Heart right ventricle (tissue), 16 donors: ENCODE data around the gene CEACAM1. TPM values are rescaled to one million over a fixed set of nuclear protein-coding genes. Genes with fewer than 3 reads are reported as not detected.
A peak's percentile ranks its signal among the peaks of the same experiment; 100 is the strongest.

Source experiments
- ATAC-seq, 8 donors: fragments of 200-7000 bp; cut with Tn5 transposase; one replicate each; pipeline ENCODE4 v1.9.1; 2020; ENCODE audit warnings: mild to moderate bottlenecking in 8 of 8, moderate library complexity in 8 of 8, moderate number of reproducible peaks in 1 of 8
- DNase-seq, 2 donors: peaks; one replicate each; pipeline ENCODE4 v3.0.0-alpha.2; 2020
- H3K27ac ChIP-seq, 10 donors: fragments of 200-600 bp; sonication (generic) in 2 of 10; one replicate each; pipeline versions ENCODE4 v1.5.0 to v1.8.0; 2020 to 2022; ENCODE audit warnings: mild to moderate bottlenecking in 3 of 10
- H3K27me3 ChIP-seq, 7 donors: fragments of 200-600 bp; one replicate each; pipeline ENCODE4 v1.8.0; 2021 to 2022; ENCODE audit warnings: mild to moderate bottlenecking in 2 of 7
- H3K36me3 ChIP-seq, 9 donors: fragments of 200-600 bp; sonication (generic) in 1 of 9; one replicate each; pipeline versions ENCODE4 v1.5.0 to v1.8.0; 2020 to 2022; ENCODE audit warnings: mild to moderate bottlenecking in 2 of 9
- H3K4me1 ChIP-seq, 9 donors: fragments of 200-600 bp; sonication (generic) in 1 of 9; one replicate each; pipeline versions ENCODE4 v1.5.0 to v1.8.0; 2020 to 2022; ENCODE audit warnings: mild to moderate bottlenecking in 4 of 9
- H3K4me3 ChIP-seq, 10 donors: fragments of 200-600 bp; sonication (generic) in 2 of 10; one replicate each; pipeline versions ENCODE4 v1.5.0 to v1.8.0; 2020 to 2022; ENCODE audit warnings: mild to moderate bottlenecking in 7 of 10, moderate library complexity in 2 of 10
- H3K9me3 ChIP-seq, 11 donors: fragments of 200-600 bp in 10 of 11; sonication (generic) in 2 of 11; one replicate each; pipeline versions ENCODE4 v1.5.0 to v1.8.0; 2013 to 2022; ENCODE audit warnings: mild to moderate bottlenecking in 2 of 11, control low read depth in 1 of 11, moderate library complexity in 1 of 11
- WGBS, 2 donors: extraction: QIAGEN DNeasy Blood & Tissue Kit; methylation state at CpG; one replicate each; pipeline ENCODE4 v1.1.7; 2013; ENCODE audit warnings: inconsistent platforms in 1 of 2; 5-methylcytosine and 5-hydroxymethylcytosine counted together
- intact Hi-C, 10 donors: fragments of 100-400 bp; cut with DNase I; formaldehyde crosslinking; loops; one replicate each; pipeline versions ENCODE4 v1.11.1 to v1.14.2; 2022
- polyA plus RNA-seq, 2 donors: library from polyadenylated mRNA; stranded (reverse); fragments of 200-250 nt; gene quantifications; one replicate each; pipeline ENCODE4 v1.2.3, GENCODE V29; 2013
- total RNA-seq, 10 donors: library from RNA; stranded (reverse); fragmentation: NEBNext Ultra II Directional in 3 of 10; extraction: Animal tissue kit (Norgen Biotek cat#: 25700) in 3 of 10; gene quantifications; one replicate each; pipeline versions ENCODE4 v1.2.1 to v1.2.4, GENCODE V29; 2021 to 2023
- TF ChIP-seq, protein P1 (sequence below), 9 donors: fragments of 200-600 bp; sonication (generic) in 2 of 9; IDR thresholded peaks; one replicate each; pipeline versions ENCODE4 v1.5.0 to v1.8.0; 2021 to 2022; ENCODE audit warnings: antibody characterized with exemption in 9 of 9, mild to moderate bottlenecking in 5 of 9, moderate library complexity in 1 of 9
- donor health status: Arrhythmogenic right ventricular cardiomyopathy.
- donor health status: ischemic (EF 13 %, LVEDD 7.1; RV severe dilation, severe dysfunction).
- donor health status: healthy with polysubstance abuse.
- donor health status: DM: no; HTN: yes; CAD: no.
- donor health status: DM: no; HTN: no; CAD: no.
- donor health status: ischemic (EF 25% LVEDD 6.9; RV normal size, moderate dysfunction).
- donor health status: ischemic (EF 25% LVEDD 5.7; RV mildly dilated, moderate dysfunction).
- donor health status: healthy.
- donor health status: DM: yes; HTN: yes; CAD: no.
- donor health status: Ischemic cardiomyopathy.
- donor health status: ischemic (EF 35%, LVEDD 5.7; RV mildly dilated, moderate dysfunction).
- donor health status: nonischemic (EF 11% LVEDD 7.7; RV severe dilation, severe dysfunction).
- donor health status: DM: yes; HTN: yes; CAD: no.
- donor health status: PGD.
- donor health status: ischemic (EF 29% LVEDD 5.4; RV normal size, mild dysfunction).
- donor health status: nonischemic (EF 23%, LVEDD 6.1; RV moderate dilation, normal function).

The CEACAM1 gene
- total and polyA plus RNA-seq, 12 donors, result 1.2 to 7.8 (median 2.4) TPM

DNA sequence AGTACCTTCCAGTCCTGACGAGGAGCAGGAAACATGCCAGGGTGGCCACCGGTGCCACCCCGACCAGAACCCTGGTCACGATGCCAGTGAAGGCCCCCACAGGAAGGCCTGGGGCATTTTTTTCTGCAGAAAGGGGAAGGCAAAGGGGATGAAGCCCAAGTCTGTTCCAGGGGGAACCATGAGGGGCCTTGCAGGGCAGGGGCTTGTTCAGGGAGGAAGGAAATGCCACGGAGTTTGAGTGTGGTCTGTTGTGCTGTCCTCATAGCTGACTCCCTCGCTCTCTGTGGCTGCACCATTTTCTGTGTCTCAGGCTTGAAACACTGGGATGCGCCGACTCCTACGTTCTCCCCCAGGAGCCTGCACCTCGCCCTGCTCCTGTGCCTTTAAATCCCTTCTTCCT, 27.5 kb upstream of the CEACAM1 start:
- peaks cover 0 to 70% (median 0%) of the 10 kb centered on the region in 7 donors for H3K27me3 ChIP-seq
- intact Hi-C loops, result no loop called here
- WGBS, 2 donors, result 66 to 72% methylated on average over 10 of the region's 10 CpGs
- H3K4me1 ChIP-seq, result peaks cover 0 to 41% (median 0%) of the 10 kb centered on the region in 9 donors
- peaks cover 0 to 3% (median 0%) of the 10 kb centered on the region in 11 donors for H3K9me3 ChIP-seq
- no peak for DNase-seq
- peak in 2 of 8 donors; percentile 23 to 38 for ATAC-seq
- no peaks in the 10 kb centered on the region for H3K36me3 ChIP-seq
- no peak overlapping the region for H3K4me3 ChIP-seq
- TF ChIP-seq, protein P1, sequence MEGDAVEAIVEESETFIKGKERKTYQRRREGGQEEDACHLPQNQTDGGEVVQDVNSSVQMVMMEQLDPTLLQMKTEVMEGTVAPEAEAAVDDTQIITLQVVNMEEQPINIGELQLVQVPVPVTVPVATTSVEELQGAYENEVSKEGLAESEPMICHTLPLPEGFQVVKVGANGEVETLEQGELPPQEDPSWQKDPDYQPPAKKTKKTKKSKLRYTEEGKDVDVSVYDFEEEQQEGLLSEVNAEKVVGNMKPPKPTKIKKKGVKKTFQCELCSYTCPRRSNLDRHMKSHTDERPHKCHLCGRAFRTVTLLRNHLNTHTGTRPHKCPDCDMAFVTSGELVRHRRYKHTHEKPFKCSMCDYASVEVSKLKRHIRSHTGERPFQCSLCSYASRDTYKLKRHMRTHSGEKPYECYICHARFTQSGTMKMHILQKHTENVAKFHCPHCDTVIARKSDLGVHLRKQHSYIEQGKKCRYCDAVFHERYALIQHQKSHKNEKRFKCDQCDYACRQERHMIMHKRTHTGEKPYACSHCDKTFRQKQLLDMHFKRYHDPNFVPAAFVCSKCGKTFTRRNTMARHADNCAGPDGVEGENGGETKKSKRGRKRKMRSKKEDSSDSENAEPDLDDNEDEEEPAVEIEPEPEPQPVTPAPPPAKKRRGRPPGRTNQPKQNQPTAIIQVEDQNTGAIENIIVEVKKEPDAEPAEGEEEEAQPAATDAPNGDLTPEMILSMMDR (IDR thresholded peaks at IDR 0.05), result no peak
- H3K27ac ChIP-seq, result no peak overlapping the region

DNA sequence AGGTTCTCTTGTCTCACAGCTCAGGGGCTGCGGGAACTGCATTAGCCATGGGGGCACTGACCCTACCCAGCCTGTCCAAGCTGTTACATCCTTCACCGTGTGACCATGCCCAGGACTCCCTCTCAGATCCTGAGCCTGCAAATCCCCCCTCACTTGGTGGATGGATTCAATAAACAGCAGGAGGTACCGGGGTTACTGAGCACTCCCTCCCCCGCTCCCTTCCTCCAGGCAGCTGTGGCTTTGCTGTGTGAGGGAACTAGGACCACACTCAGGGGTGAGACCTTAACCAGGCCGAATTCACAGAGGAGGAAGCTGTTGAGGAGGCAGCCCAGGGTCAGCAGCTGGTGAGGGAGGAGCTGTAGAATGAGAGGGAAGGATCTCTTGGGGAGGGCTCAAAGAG, 27.0 kb upstream of the CEACAM1 start:
- 39 to 42% methylated on average over 5 of the region's 5 CpGs for WGBS, 2 donors
- intact Hi-C loops, result no loop called here

DNA sequence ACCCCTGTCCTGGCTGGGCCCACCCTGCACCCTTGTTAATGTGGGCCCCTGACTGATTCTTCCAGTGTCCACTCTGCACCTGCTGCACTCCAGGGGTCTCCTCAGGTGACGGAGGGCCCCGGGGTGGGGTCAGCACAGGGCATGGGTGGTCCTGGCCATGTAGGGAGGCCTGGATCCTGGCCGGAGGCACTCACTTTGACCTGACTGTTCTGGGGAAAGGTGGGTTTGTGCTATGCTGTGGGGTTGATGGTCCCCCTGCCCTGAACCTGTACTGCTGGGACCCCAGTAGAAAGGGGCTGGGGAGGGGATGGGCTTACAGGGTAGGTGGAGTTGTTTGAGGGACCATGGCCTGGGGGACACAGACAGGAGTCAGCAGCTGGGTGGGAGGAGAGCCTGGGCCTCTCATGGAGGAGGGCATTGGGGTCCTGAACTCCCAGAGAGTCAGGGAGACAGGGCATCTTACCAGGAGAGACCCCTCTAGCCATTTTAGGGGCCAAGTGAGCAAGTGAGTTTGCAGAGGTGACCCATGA, 25.8 kb upstream of the CEACAM1 start:
- TF ChIP-seq, protein P1 (IDR thresholded peaks at IDR 0.05), result no peak
- Histone ChIP-seq H3K36me3 (no peaks in the 10 kb centered on the region), H3K27ac (no peak overlapping the region), H3K4me1 (peaks cover 0 to 41% (median 0%) of the 10 kb centered on the region in 9 donors), H3K4me3 (no peak overlapping the region), H3K9me3 (peaks cover 0 to 10% (median 0%) of the 10 kb centered on the region in 11 donors), H3K27me3 (peaks cover 0 to 74% (median 0%) of the 10 kb centered on the region in 7 donors)
- intact Hi-C loops, result no loop called here
- DNase-seq (no peak), ATAC-seq (peak in 2 of 8 donors; percentile 12 to 28)
- WGBS, 2 donors, result 99 to 100% methylated on average over 3 of the region's 3 CpGs

More for the DNA sequence above, 27.0 kb upstream of the CEACAM1 start:
- H3K4me1 ChIP-seq, result peaks cover 0 to 41% (median 0%) of the 10 kb centered on the region in 9 donors
- H3K27me3 ChIP-seq, result peaks cover 0 to 70% (median 0%) of the 10 kb centered on the region in 7 donors
- peaks cover 0 to 3% (median 0%) of the 10 kb centered on the region in 11 donors for H3K9me3 ChIP-seq
- H3K27ac ChIP-seq, result no peak overlapping the region
- ATAC-seq, result peak in 7 of 8 donors; percentile 30 to 69 (median 45)
- H3K4me3 ChIP-seq, result no peak overlapping the region
- H3K36me3 ChIP-seq, result no peaks in the 10 kb centered on the region
- peak; percentile 15 to 22 for DNase-seq
- TF ChIP-seq, protein P1 (IDR thresholded peaks at IDR 0.05), result no peak

DNA sequence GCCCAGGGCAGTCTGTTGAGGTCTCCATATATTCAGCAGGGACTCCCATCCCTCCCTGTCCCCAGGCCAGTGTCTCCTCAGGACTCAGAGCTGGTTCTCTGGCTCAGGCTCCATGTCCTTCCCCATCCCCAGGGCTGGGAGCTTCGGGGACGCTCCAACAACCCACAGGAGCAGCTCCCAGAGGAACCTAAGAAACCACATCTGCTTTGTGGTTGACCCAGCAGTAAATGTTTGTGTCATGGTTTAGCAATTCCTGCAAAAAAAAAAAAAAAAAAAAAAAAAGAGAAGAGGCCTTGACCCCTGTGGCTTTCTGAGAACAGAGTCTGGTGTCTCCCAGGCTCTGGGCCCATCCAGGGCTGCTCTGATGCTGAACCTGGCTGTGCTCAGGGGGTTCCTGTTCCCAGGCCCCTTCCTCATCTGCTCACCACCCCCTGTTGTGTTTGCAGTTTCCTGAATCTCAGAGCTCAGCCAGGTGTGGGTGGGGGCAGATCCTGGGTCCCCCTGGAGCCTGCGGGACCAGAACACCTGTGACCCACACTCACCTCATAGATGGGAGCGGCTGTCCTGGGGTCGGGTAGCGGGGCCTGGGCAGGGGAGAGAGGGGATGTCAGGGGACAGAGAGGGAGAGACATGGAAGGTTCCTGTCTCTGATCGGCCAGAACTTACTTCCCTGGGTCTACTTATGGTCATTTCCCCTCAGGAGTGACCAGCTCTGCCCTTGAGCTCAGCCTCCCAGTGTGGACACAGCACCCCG, 25.2 kb upstream of the CEACAM1 start:
- TF ChIP-seq, protein P1 (IDR thresholded peaks at IDR 0.05), result no peak
- Histone ChIP-seq H3K9me3 (peaks cover 0 to 15% (median 0%) of the 10 kb centered on the region in 11 donors), H3K4me1 (peaks cover 0 to 41% (median 0%) of the 10 kb centered on the region in 9 donors), H3K27ac (no peak overlapping the region), H3K4me3 (no peak overlapping the region), H3K27me3 (peaks cover 0 to 73% (median 0%) of the 10 kb centered on the region in 7 donors), H3K36me3 (no peaks in the 10 kb centered on the region)
- DNase-seq (peak; percentile 26 to 33), ATAC-seq (peak; percentile 30 to 87 (median 76))
- intact Hi-C loops, result no loop called here
- 79 to 82% methylated on average over 8 of the region's 8 CpGs for WGBS, 2 donors
